Tibial nerve (tissue), 4 donors: ENCODE measurements around the gene SMIM41.

Experiments
- CTCF ChIP-seq, 5 experiments: fragments of 200-600 bp in 3 of 5; fragments of 450-650 bp in 2 of 5; sonication (generic) in 3 of 5; IDR thresholded peaks; one replicate each; pipeline ENCODE4 v1.5.1; 2016 to 2019; ENCODE audit warnings: antibody characterized with exemption in 5 of 5, mild to moderate bottlenecking in 3 of 5, moderate library complexity in 2 of 5
- EP300 ChIP-seq, 2 donors: sonication (generic); formaldehyde crosslinking; IDR thresholded peaks; one replicate each; pipeline ENCODE4 v1.6.1; 2017; ENCODE audit warnings: antibody characterized with exemption in 2 of 2, mild to moderate bottlenecking in 1 of 2
- POLR2A ChIP-seq, 2 donors: fragments of 450-650 bp; IDR thresholded peaks; one replicate each; pipeline ENCODE4 v1.6.1; 2017; ENCODE audit warnings: antibody characterized with exemption in 2 of 2, mild to moderate bottlenecking in 2 of 2, moderate library complexity in 2 of 2

- TF ChIP-seq CTCF (IDR thresholded peaks at IDR 0.05) (no peak), POLR2A (IDR thresholded peaks at IDR 0.05) (no peak), EP300 (IDR thresholded peaks at IDR 0.05) (no peak)
Observed at GRCh38 chr12:52066346-52067080, 13.0 kb upstream of the SMIM41 start.
